IMR-90 (cell line): ENCODE measurements around the gene FAM236B. TPM values are rescaled to one million over a fixed set of nuclear protein-coding genes. Genes with fewer than 3 reads are reported as not detected.
"Not testable (repeated sequence)": the region's sequence is repeated elsewhere in the genome, so short reads cannot be mapped to it uniquely, and the experiment has no call there.

ENCODE experiments used
- ATAC-seq: fragments of 200-7000 bp; cut with Tn5 transposase; 2 replicates; pipeline ENCODE4 v1.9.1; 2020; ENCODE audit warnings: low read depth, mild to moderate bottlenecking, moderate library complexity
- Bru-seq: library from RNA; stranded (reverse); fragments of 400-500 nt; gene quantifications from one replicate; lab custom pipeline; 2021; lab: Mats Ljungman, UMichigan
- BruChase-seq, 2 experiments: library from RNA; stranded (reverse); fragments of 400-500 nt; gene quantifications; one replicate each; lab custom pipeline; 2021; lab: Mats Ljungman, UMichigan
- BruUV-seq: library from RNA; stranded (reverse); fragments of 400-500 nt; replicated peaks from 2 replicates; lab custom pipeline; 2021; lab: Mats Ljungman, UMichigan
- CTCF ChIA-PET: fragments of 300-600 bp; formaldehyde crosslinking; extraction: SDS; loops from one replicate; lab custom pipeline; 2021; ENCODE audit warnings: antibody characterized with exemption; lab: Yijun Ruan, JAX
- POLR2A ChIA-PET: fragments of 300-600 bp; sonication (Branson Sonifier 250); formaldehyde crosslinking; loops from one replicate; lab custom pipeline; 2022; ENCODE audit warnings: antibody characterized with exemption; ENCODE audit not compliant: unreplicated experiment; lab: Charles Lee
- DNase-seq: peaks from one replicate; pipeline ENCODE4 v3.0.0; 2013
- H2AFZ ChIP-seq: replicated peaks from 2 replicates; pipeline ENCODE3; 2013; ENCODE audit warnings: low read length, mild to moderate bottlenecking; ENCODE audit not compliant: poor library complexity
- H2AK5ac ChIP-seq: 2 replicates; pipeline ENCODE4 v1.6.1; 2013; ENCODE audit warnings: low read depth, low read length, inconsistent platforms
- H2AK9ac ChIP-seq: replicated peaks from 2 replicates; pipeline ENCODE3; 2013; ENCODE audit warnings: mild to moderate bottlenecking, low read depth, low read length, moderate library complexity; ENCODE audit not compliant: poor library complexity
- H2BK120ac ChIP-seq: 2 replicates; pipeline ENCODE4 v1.6.1; 2013; ENCODE audit warnings: low read depth, low read length, inconsistent platforms
- H2BK15ac ChIP-seq: 3 replicates; pipeline ENCODE4 v1.6.1; 2013; ENCODE audit warnings: low read depth, low read length, inconsistent platforms
- H2BK20ac ChIP-seq: 2 replicates; pipeline ENCODE4 v1.6.1; 2013; ENCODE audit warnings: low read depth, mild to moderate bottlenecking, inconsistent platforms, low read length, moderate library complexity
- H2BK5ac ChIP-seq: 2 replicates; pipeline ENCODE4 v1.6.1; 2013; ENCODE audit warnings: mild to moderate bottlenecking, low read depth, low read length, inconsistent platforms; ENCODE audit not compliant: poor library complexity, severe bottlenecking
- H3K14ac ChIP-seq: replicated peaks from 2 replicates; pipeline ENCODE4 v1.6.1; 2013; ENCODE audit warnings: low read depth, low read length, inconsistent platforms
- H3K18ac ChIP-seq: 2 replicates; pipeline ENCODE4 v1.6.1; 2013; ENCODE audit warnings: low read depth, low read length, control low read depth
- H3K23ac ChIP-seq: 2 replicates; pipeline ENCODE4 v1.6.1; 2013; ENCODE audit warnings: low read depth, low read length, inconsistent platforms
- H3K27ac ChIP-seq: 2 replicates; pipeline ENCODE4 v1.5.1; 2013; ENCODE audit warnings: mild to moderate bottlenecking, control low read depth, low read length; ENCODE audit not compliant: insufficient read depth
- H3K27me3 ChIP-seq: 2 replicates; pipeline ENCODE4 v1.6.1; 2013; ENCODE audit warnings: low read length; ENCODE audit not compliant: control insufficient read depth, insufficient read depth
- H3K36me3 ChIP-seq: 2 replicates; pipeline ENCODE4 v1.6.1; 2013; ENCODE audit warnings: low read length, mixed read lengths; ENCODE audit not compliant: control insufficient read depth, insufficient read depth
- H3K4ac ChIP-seq: 2 replicates; pipeline ENCODE4 v1.6.1; 2013; ENCODE audit warnings: low read depth, low read length, inconsistent platforms
- H3K4me1 ChIP-seq: 2 replicates; pipeline ENCODE4 v1.6.1; 2013; ENCODE audit warnings: low read length, mixed read lengths; ENCODE audit not compliant: control insufficient read depth, insufficient read depth
- H3K4me2 ChIP-seq: 2 replicates; pipeline ENCODE4 v1.6.1; 2013; ENCODE audit warnings: low read depth, mild to moderate bottlenecking, control low read depth, low read length, moderate library complexity
- H3K4me3 ChIP-seq: 2 replicates; pipeline ENCODE4 v1.5.1; 2013; ENCODE audit warnings: low read depth, mild to moderate bottlenecking, control low read depth, low read length, moderate library complexity; ENCODE audit not compliant: insufficient read depth
- H3K56ac ChIP-seq: 2 replicates; pipeline ENCODE4 v1.6.1; 2013; ENCODE audit warnings: low read length, inconsistent platforms; ENCODE audit not compliant: insufficient read depth; ENCODE audit errors: extremely low read depth
- H3K79me1 ChIP-seq, 2 experiments: 2 replicates each; pipeline ENCODE4 v1.6.1; 2013; ENCODE audit warnings: low read length in 2 of 2, inconsistent platforms in 1 of 2, low read depth in 1 of 2
- H3K9ac ChIP-seq: 2 replicates; pipeline ENCODE4 v1.6.1; 2013; ENCODE audit warnings: low read depth, low read length, control low read depth
- H3K9me1 ChIP-seq: 2 replicates; pipeline ENCODE4 v1.6.1; 2013; ENCODE audit warnings: low read length, inconsistent platforms; ENCODE audit not compliant: insufficient read depth
- H3K9me3 ChIP-seq: 2 replicates; pipeline ENCODE4 v1.6.1; 2013; ENCODE audit warnings: low read length; ENCODE audit not compliant: control insufficient read depth, insufficient read depth
- H4K20me1 ChIP-seq: 2 replicates; pipeline ENCODE4 v1.6.1; 2013; ENCODE audit warnings: low read length, inconsistent platforms; ENCODE audit not compliant: insufficient read depth
- H4K5ac ChIP-seq: 2 replicates; pipeline ENCODE4 v1.6.1; 2013; ENCODE audit warnings: mild to moderate bottlenecking, low read depth, low read length, control low read depth
- H4K8ac ChIP-seq, 2 experiments: 2 replicates each; pipeline ENCODE4 v1.6.1; 2013; ENCODE audit warnings: low read depth in 2 of 2, low read length in 2 of 2, control low read depth in 1 of 2, inconsistent platforms in 1 of 2
- H4K91ac ChIP-seq: 2 replicates; pipeline ENCODE4 v1.6.1; 2013; ENCODE audit warnings: low read depth, low read length, inconsistent platforms; ENCODE audit not compliant: insufficient read depth
- WGBS, 2 experiments: methylation state at CpG; one replicate each; pipeline versions ENCODE4 v1.1.5 to v1.1.7; 2013; ENCODE audit warnings: missing lambda C conversion rate in 2 of 2; ENCODE audit not compliant: insufficient read length in 1 of 2; ENCODE audit errors: extremely low coverage in 2 of 2; 5-methylcytosine and 5-hydroxymethylcytosine counted together
- dilution Hi-C: fragments of 300-500 bp; cut with HindIII; formaldehyde crosslinking; loops from one replicate; pipeline ENCODE4 v1.14.3; 2018; ENCODE audit warnings: low sequenced_read_pairs; ENCODE audit not compliant: unreplicated experiment
- in situ Hi-C: fragments of 300-500 bp; cut with MboI; formaldehyde crosslinking; loops from 3 replicates; pipeline ENCODE4 v1.14.3; 2019; ENCODE audit warnings: low sequenced_read_pairs, inconsistent platforms, mixed read lengths
- intact Hi-C: fragments of 100-400 bp; cut with micrococcal nuclease; formaldehyde crosslinking; loops from 2 replicates; pipeline ENCODE4 v1.10.0; 2022
- long read RNA-seq: library from polyadenylated mRNA; unstranded; transcript quantifications from one replicate; pipeline ENCODE4 v2.0.0, GENCODE V29; 2021; ENCODE audit not compliant: unreplicated experiment
- polyA plus RNA-seq, 3 experiments: library from polyadenylated mRNA; depleted of rRNA; stranded (reverse); fragments of >200 nt; gene quantifications; 2 replicates each; pipeline ENCODE4 v1.2.3, GENCODE V29; 2012; ENCODE audit warnings: low replicate concordance in 1 of 3
- total RNA-seq: library from RNA; depleted of rRNA; stranded (reverse); fragments of >200 nt; gene quantifications from 2 replicates; pipeline ENCODE4 v1.2.3, GENCODE V29; 2012; rRNA removed

FAM236B gene
- not detected in 2 replicates for total RNA-seq
- polyA plus RNA-seq (2012; rRNA removed): not detected in 2 replicates
- polyA plus RNA-seq (2012; cell fraction: cytosol; rRNA removed): not detected in 2 replicates
- polyA plus RNA-seq (2012; cell fraction: nucleus; rRNA removed; ENCODE audit: low replicate concordance): not detected in 2 replicates
- Bru-seq, nascent RNA: not detected
- not detected for BruChase-seq, experiment 1, labeled RNA remaining after a 6-hour chase
- BruChase-seq, experiment 2, labeled RNA remaining after a 2-hour chase: not detected
- long read RNA-seq: 0 reads

- H3K4me1 ChIP-seq, H3K9ac ChIP-seq, BruUV-seq, H3K27ac ChIP-seq, H3K27me3 ChIP-seq, H4K20me1 ChIP-seq, H3K4me3 ChIP-seq, H3K79me1 ChIP-seq, ATAC-seq, CTCF ChIA-PET, H2BK15ac ChIP-seq, dilution Hi-C loops, H2BK120ac ChIP-seq, DNase-seq, H3K14ac ChIP-seq, H4K91ac ChIP-seq, in situ Hi-C loops, POLR2A ChIA-PET, H3K9me1 ChIP-seq, H3K18ac ChIP-seq, H2AK5ac ChIP-seq, H3K56ac ChIP-seq, H4K8ac ChIP-seq, H3K36me3 ChIP-seq, H2AFZ ChIP-seq, intact Hi-C loops, H3K9me3 ChIP-seq, H3K4ac ChIP-seq, H2AK9ac ChIP-seq, H3K23ac ChIP-seq, H3K4me2 ChIP-seq, H2BK20ac ChIP-seq, H4K5ac ChIP-seq, H2BK5ac ChIP-seq: not testable (repeated sequence)
- WGBS, 2 experiments: no CpG with 5 or more reads among the region's 15 CpGs
These were observed at the start of gene FAM236B for GRCh38 chrX:72782560-72782959. Gene FAM236B, minus strand, starts transcription at chrX:72782660. Its CDS starts 100 bp downstream, at chrX:72782560.

- BruUV-seq, H3K36me3 ChIP-seq, H3K9me3 ChIP-seq, H4K20me1 ChIP-seq, H3K4me2 ChIP-seq, H3K9ac ChIP-seq, H4K91ac ChIP-seq, H3K4ac ChIP-seq, H3K27me3 ChIP-seq, H3K56ac ChIP-seq, CTCF ChIA-PET, H2AK5ac ChIP-seq, H3K79me1 ChIP-seq, H2AFZ ChIP-seq, dilution Hi-C loops, DNase-seq, POLR2A ChIA-PET, H3K27ac ChIP-seq, H4K5ac ChIP-seq, ATAC-seq, H2AK9ac ChIP-seq, in situ Hi-C loops, H3K23ac ChIP-seq, H3K4me3 ChIP-seq, H2BK15ac ChIP-seq, H3K9me1 ChIP-seq, intact Hi-C loops, H2BK5ac ChIP-seq, H4K8ac ChIP-seq, H2BK120ac ChIP-seq, H2BK20ac ChIP-seq, H3K14ac ChIP-seq, H3K18ac ChIP-seq, H3K4me1 ChIP-seq: not testable (repeated sequence)
- no CpG with 5 or more reads among the region's 13 CpGs for WGBS, 2 experiments
These were observed 48.2 kb upstream of the FAM236B start for GRCh38 chrX:72830701-72831100.
